GM19455 (cell line): ENCODE measurements around the gene ADAMTS3.

Experiments
- ATAC-seq: cut with Tn5 transposase; IDR thresholded peaks from one replicate; pipeline ENCODE4 v1.9.1; 2021; ENCODE audit not compliant: unreplicated experiment

Gene ADAMTS3

DNA sequence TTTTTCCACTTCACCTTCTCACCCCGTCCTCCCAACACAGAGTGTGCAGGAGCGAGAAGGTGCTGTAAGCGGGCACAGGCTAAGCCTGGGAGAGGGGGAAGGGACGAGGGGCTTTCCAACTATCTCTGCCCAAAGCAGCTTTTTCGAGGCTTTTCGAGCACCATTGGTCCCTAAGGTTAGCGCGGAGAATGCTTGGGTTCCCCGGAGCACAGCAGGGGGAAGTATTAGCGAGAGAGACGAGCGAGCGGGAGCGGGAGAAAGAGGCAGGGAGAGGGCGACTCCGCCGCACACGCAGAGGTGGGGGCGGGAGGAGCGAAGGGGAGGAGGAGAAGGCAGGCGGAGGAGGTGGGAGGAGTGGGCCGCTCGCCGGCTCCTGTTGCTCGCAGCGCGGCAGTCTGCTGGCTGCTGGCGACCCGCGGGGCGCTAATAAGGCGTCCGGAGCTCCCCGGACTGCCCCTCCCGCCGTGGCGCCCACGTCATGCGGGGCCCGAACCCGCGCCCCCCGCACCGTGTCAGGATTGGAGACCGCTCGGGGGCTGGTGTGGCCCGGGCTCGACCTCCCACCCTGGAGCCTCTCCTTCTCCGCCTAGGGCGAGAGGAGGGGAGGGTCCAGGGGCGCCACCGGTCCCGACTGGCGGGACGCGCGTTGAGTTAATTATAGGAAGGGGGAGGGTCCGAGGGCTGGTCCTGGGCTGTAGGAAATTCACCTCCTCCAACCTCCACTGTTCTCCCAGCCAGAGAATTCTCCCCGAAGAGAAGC, at the start of gene ADAMTS3:
ADAMTS3 (minus strand) TSS at position 263 of the 760 bp plus-strand sequence. CDS start 459 bp downstream, outside the sequence.
- ATAC-seq: no peak

DNA sequence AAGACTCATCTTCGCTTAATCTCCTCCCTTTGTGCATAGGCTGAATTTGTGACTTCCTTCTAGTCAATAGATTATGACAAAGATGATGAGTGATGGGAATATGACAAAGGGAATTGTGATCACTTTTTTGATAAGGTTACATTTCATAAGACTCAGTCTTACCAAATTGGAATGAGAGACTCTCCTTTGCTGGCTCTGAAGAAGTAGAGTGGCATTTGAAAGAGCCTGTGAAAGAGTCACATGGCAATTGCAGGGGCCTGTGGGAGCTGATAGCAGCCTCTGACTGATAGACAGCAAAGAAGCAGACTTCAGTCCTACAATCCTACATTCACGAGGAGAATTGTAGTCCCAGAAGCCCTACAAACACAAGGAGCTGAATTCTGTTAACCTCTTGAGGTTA, 44.9 kb upstream of the ADAMTS3 start:
- ATAC-seq: no peak

GRCh38 chr4:72606751-72607150, 37.7 kb upstream of the ADAMTS3 start:
- ATAC-seq: no peak

- no peak for ATAC-seq
Observed at GRCh38 chr4:72604324-72604723, 35.3 kb upstream of the ADAMTS3 start.

GRCh38 chr4:72602396-72603376, 33.7 kb upstream of the ADAMTS3 start:
- ATAC-seq: no peak

DNA sequence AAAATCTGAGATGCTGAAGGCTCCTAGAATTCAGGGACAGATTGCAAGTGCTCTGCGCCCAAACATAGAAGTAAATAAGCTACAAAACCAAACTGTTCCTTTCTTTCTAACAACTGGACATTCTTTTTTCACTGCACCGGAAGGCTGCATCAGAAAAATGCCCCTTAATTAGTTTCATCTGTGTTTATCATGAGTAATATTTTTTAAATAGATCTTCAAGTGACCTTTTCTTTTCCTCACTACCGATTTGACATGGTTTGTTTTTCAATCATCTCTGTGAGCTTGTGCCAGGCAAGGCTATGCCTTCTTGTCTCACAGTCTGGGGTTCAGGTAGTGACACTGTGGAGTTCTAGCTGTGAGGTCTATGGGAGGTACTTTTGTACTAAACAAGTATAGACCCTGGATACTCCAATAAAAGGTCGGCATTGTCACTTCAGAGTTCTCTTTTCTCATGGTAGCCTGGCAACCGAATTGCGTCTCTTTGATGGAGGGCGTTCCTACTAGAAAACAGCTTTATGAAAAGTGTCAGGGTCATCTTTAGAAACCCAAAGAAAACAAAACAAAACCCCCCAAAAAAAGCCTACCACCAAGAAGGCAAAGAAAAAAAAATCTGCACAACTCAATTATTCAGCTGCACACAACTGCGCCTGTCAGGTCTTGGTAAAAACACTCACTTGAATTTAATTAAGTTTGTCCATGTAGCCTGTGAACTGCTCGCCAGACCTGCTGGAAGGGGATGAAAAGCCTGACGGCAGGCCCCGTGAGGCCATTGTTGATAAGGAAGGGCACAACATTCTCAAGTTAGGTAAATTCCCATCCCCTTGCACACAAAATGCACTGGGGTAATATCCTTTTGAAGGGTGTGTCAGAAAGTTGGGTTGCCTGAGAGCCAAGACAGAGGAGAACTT, 22.8 kb upstream of the ADAMTS3 start:
- no peak for ATAC-seq

DNA sequence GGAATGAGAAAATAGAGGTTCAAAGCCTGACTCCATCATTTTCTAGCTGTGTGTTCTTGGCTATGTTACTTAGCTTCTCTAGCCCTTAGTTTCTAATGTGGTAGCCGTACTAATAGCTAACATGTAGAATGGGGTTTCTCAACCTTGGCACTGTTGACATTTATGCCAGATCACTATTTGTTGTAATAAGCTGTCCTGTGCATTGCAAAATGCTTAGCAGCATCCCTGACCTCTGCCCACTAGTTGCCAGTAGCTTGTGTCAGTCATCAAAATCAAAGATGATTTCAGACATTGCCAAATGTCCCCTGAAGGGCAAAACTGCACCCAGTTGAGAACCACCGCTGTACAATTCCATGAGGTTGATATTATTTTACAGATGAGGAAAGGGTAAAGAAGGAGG, 18.3 kb upstream of the ADAMTS3 start:
- no peak for ATAC-seq

DNA sequence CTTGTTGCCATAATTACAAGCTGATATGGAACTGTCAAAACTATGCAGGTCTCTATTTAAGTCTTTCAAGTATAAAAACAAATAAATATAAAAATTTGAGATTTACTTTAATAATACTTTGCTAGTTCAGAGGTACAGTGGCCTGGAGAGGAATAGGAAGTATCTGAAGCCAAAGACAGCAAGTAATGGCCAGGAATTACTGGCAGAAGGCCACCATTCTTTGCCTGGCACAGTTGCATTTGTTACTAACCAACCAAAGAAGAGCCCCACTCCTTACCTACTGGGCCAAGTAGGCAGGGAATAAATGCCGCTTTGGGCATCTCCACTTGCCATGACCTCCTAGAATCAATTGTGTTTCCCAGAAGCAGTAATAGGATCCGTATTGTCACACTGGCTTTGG, 13.8 kb upstream of the ADAMTS3 start:
- ATAC-seq: no peak

DNA sequence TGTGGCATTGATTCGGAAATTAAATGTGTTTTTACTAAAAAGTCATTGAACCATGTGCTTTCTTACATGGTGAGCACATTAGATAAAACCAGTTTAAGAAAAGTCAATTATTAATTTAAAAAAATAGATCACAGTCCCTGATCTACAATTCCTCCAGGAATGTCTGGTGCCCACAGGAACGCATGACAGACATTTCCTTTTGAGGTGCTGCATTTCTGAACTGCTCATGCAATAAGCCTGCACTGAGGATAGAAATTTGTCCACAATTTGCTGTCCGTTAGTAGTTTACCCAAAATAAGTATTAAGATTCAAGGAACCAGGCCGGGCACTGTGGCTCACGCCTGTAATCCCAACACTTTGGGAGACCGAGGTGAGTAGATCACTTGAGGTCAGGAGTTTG, 8.2 kb upstream of the ADAMTS3 start:
- ATAC-seq: no peak

- no peak for ATAC-seq
Observed at GRCh38 chr4:72571337-72571736, 2.3 kb upstream of the ADAMTS3 start.

DNA sequence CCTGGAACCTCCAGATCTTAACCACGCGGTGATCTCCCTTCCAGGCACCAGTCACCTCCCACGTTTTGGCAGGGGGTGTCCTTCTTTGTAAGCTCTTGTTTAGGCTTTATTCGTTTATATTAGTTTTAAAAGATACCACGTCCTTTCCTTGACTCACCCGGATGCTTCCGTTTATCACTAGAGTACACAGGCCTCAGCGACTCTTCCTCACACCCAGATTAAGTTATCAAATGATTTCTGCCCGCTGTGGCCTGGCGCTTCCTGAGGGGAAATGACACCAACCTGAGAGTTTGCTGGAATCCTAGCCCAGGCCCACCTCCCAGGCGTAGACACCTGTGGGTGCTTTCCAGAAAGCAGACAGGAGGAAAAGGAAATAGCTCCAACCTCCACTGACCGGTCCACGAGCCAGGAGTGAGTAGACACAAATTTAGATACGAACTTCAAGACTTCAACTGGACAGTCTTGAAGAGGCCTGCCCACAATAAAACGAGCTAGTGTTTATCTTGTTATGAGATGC, 756 bp upstream of the ADAMTS3 start:
- no peak for ATAC-seq

DNA sequence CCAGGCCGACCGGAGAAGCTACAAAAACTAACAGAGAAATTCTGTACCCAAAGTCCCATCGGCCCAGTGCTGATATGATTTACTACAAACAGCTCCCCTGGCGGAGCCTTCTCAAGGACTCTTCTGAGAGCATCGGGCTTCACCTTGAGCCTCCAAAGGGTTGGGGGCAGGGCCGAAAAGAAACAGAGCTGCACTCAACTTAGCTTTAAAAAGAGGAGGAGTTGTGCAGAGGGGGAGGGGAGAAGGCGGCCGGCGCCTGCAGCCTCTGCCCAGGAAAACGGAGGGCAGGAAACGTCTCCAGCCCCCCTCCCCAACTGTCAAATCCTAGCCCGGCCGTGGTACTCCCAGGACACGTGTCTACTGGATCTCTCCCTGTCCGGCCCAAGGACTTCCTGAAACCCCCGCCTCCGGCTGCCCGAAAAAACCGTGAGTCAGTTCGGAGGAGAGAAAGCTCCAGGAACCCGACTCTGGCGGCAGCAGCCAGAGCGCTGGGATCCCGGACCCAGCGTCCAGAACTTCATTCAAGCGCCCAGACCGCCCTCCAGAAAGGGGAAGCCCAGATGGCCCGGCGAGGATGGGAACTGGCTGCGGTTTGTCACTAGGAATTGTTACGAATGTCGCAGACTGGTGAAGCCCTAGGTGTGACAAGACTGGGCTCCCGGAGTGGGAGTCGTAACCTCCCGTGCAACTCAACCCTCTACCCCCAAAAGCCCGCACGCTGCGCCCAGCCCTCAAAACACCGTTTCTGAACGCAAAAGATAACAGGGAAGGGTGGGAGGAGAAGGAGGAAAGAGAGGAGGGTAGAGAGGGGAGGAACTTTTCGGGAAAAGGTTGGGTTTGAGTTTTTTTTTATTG, 973 bp downstream of the ADAMTS3 start:
- ATAC-seq: no peak

DNA sequence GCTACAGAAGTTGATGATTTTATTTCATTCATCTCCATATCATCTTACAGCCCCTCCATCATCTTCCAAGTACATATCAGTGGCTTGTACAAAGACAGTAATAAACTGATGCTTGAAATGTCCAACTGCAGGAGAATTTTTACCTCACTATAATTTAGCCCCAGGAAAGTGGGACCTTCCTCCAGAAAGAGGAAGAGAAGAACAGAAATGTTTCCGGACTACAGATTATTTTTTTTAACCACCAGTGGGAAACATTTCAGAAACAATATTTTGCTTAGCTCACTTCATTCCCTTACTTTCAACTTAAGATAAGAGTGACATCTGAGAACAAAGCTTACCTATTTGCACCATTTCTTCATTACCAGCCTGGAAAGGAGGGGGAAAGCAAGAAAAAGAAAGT, 2.0 kb downstream of the ADAMTS3 start:
- no peak for ATAC-seq

DNA sequence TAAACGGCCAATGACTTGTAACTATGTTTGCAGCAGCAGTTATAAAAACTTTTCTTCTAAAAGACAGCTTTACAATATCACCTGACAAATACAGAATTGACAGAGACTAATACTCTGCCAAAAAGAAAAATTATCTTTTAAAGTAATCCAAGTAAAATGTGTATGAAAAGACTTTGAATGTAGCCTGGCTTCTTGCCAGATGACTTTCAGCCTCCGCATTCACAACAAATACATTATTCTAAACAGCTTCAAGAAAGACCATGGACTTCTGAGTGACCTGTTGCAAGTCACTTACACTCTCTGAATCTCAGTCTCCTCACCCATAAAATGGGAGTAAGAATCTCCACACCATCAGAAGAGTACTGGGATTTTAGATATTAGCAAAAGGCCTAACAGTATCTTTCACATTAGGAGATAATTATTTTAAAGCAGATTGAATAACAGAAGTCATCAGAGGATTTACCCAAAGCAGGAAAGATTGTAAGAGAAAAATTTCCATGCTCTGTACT, 2.5 kb downstream of the ADAMTS3 start:
- no peak for ATAC-seq

DNA sequence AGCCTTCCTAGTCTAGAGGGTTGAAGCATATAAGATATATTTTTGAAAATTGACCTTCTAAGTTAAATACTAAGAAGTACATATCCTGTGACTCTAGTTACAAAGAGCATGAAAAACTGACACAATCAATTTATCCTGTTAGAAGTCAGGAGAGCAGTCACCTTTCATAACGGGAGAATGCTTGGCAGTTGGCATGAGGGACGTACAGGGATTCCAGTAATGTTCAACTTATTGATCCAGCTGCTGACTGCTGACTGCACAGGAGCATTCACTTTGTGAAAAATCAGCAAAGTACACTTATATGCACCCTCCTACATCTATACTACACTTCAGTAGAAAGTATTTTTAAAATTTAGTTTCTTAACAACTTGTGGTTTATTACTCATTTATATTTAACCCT, 4.2 kb downstream of the ADAMTS3 start:
- ATAC-seq: no peak

GRCh38 chr4:72564184-72564583, 4.8 kb downstream of the ADAMTS3 start:
- no peak for ATAC-seq

GRCh38 chr4:72558655-72559054, 10.4 kb downstream of the ADAMTS3 start:
- no peak for ATAC-seq

DNA sequence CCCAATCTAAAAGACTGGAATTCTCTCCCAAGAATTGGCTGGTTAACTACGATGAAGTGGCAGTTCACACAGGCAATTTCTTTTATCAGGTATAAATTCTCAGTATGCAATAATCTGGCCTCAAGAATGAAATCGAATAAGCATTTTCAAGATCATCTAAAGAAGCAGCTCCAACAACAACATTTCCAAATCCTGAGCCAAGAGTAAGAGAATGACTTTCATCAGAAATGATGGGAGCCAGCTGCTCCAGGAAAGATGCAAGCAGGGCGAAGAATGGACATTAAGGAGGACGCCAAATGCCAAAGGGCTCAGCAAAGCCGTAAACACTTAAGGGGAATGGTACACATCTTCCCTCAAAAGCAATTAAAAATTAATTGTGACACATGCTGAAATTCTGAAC, 12.0 kb downstream of the ADAMTS3 start:
- ATAC-seq: no peak

DNA sequence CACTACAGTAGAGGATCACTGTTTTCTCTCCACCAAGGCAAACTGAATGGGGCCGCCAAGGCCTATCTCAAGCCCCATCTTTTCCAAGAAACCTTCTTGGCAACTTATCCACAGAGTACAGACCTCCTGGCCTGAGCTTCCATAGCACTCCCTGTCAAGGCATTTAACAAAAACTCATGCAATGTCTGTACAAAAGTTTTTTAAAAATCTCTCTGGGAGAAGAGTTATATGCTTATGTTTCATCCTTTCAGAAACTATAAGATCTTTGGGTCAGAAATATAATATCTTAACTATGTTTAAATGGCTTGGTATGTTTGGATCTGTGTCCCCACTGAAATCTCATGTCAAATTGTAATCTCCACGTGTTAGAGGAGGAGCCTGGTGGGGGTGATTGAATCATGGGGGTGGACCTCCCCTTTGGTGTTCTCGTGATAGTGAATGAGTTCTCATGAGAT, 13.6 kb downstream of the ADAMTS3 start:
- no peak for ATAC-seq
